RPMI8226 (cell line): ENCODE results near the gene CD40.
"Not testable (repeated sequence)": the region's sequence is repeated elsewhere in the genome, so short reads cannot be mapped to it uniquely, and the experiment has no call there.

Source experiments
- DNase-seq: peaks from one replicate; pipeline ENCODE4 v3.0.0-alpha.2; 2015

The CD40 gene

DNA sequence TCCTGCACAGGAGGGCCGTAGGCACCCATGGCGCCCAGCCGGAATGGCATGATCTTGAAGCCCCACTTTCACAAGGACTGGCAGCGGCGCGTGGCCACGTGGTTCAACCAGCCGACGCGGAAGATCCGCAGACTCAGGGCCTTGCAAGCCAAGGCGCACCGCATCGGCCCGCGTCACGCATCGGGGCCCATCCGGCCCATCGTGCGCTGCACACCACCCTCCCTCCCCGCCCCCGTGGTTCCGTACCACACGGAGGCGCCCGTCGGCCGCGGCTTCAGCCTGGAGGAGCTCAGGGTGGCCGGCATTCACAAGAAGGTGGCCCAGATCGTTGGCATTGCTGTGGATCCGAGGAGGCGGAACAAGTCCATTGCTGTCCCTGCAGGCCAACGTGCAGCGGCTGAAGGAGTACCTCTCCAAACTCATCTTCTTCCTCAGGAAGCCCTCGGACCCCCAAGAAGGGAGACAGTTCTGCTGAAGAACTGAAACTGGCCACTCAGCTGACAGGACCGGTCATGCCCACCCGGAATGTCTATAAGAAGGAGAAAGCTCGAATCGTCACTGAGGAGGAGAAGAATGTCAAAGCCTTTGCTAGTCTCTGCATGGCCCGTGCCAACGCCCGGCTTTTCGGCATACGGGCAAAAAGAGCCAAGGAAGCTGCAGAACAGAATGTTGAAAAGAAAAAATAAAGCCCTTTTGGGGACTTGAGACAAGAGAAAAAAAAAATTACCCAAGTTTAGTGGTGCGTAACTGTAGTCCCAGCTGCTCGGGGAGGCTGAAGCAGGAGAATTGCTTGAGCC, 18.4 kb upstream of the CD40 start:
- no peak for DNase-seq

DNA sequence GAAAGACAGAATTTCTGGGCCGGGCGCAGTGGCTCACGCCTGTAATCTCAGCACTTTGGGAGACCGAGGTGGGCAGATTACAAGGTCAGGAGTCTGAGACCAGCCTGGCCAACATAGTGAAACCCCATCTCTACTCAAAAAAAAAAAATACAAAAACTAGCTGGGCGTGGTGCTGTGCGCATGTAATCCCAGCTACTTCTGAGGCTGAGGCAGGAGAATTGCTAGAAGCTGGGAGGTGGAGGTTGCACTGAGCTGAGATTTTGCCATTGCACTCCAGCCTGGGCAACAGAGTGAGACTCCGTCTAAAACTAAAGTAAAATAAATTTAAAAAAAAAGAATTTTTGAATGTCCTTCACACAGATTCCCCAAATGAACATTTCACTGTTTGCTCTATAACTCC, 17.7 kb upstream of the CD40 start:
- DNase-seq: not testable (repeated sequence)

DNA sequence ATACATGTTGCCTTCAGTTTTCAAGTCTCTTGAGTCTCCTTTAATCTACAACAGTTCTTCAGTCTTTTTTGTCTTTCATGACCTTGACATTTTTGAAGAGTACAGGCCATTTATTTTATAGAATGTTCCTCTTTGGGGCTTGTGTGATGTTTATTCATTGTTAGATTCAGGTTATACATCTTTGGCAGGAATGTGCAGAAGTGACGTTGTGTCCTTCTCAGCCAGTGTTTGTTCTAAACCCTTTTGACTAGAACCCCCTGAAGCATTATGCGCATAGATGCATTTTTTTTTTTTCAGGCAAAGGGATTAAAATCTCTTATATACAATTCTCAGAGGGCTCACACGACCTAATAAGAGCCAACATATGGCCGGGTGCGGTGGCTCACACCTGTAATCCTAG, 17.1 kb upstream of the CD40 start:
- DNase-seq: no peak

DNA sequence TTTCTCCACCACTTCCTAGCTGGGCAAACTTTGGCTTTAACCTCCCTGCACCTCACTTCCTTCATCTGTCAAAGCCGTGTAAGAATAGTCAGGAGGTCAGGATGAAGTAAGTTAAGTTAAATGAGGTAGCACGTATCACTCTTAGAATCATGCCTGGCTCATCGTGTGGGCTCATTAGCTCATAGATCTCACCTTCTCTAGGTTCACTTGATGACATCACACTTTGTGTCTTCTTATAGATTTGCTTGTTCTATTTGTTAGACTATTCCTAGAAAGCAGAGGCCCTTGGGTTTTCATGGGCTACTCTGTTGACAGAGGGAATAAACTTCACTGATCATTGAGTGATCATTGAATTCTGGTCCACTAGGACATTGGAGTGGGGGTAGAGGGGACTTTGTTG, 16.2 kb upstream of the CD40 start:
- DNase-seq: no peak

DNA sequence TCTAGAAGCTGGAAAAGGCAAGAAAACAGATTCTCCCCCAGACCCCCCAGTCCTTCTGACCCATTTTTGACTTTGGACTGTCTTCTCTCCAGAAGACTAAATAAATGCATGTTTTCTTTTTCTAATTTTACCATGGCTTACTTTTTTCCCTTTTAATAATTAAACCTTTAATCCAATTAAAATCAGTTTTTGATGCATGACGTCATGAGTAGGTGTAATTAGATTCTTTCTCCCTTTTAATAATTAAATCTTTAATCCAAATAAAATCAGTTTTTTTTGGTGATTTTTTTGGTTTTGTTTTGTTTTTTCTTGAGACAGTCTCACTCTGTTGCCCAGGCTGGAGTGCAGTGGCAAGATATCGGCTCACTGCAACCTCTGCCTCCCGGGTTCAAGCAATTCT, 15.2 kb upstream of the CD40 start:
- no peak for DNase-seq

DNA sequence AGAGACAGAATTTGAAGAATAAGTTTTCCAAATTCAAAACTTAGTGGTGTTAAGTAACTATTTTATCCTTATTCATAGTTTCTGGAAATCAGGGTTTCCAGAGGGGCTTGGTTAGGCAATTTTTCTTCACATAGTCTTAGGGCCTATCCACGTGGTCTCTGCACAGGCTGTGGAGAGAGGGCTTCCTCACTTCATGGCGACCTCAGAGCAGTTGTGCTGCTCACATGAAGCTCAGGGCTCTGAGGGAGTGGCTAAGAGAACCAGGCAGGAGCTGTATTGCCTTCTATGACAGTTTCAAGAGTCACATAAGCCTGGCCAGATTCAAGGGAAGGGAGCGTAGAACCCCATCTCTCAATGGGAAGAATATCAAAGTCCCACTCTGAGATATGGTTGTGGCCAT, 13.9 kb upstream of the CD40 start:
- DNase-seq: no peak

DNA sequence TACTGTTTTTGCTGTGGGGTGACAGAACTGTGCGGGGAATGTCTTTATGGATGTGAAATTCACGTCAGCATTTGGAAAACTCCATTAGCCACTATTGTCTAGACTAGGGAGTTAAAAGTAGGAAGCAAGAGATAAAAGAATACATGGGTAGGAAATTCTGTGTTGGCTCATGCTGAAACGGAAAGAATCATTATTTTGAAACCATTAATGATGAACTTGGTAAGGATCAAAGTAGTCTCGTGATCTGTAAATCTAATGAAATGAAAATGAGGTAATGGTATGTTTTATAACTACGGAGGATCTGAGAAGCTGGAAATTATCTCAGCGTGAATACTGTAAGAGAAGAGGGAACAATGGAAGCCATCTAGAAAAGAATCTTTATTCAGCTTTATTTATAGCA, 11.1 kb upstream of the CD40 start:
- no peak for DNase-seq

DNA sequence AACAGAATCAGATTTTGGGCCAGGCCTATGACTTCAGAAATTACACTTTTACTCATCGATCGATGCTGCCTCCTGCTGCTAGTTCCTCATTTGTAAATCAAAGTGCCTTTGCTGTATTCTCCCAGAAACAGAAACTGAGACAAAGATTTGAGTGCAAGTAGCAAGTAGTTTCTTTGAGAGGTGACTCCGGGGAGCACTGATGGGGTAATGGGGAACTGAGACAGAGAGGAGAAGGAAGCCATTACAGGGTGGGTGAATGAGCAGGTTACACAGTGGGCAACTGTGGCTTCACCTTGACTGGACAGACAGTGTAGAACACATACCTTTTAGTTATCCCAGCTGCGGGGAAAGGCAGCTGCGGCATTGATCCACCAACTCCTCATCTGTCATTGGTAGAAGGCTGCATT, 9.7 kb upstream of the CD40 start:
- peak; percentile 47 for DNase-seq

DNA sequence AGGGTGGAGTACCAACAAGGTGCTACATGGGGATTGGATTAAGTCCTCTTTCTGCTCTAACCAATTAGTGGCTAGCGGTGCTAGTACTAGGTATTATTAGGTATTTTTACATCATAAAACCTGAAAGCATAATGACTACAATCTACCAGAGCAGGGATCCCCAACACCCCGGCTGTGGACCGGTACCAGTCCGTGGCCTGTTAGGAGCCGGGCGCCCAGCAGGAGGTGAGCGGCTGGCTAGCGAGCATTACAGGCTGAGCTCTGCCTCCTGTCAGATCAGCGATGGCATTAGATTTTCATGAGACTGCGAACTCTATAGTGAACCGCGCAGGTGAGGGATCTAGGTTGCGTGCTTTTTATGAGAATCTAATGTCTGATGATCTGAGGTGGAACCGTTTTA, 9.1 kb upstream of the CD40 start:
- DNase-seq: no peak

DNA sequence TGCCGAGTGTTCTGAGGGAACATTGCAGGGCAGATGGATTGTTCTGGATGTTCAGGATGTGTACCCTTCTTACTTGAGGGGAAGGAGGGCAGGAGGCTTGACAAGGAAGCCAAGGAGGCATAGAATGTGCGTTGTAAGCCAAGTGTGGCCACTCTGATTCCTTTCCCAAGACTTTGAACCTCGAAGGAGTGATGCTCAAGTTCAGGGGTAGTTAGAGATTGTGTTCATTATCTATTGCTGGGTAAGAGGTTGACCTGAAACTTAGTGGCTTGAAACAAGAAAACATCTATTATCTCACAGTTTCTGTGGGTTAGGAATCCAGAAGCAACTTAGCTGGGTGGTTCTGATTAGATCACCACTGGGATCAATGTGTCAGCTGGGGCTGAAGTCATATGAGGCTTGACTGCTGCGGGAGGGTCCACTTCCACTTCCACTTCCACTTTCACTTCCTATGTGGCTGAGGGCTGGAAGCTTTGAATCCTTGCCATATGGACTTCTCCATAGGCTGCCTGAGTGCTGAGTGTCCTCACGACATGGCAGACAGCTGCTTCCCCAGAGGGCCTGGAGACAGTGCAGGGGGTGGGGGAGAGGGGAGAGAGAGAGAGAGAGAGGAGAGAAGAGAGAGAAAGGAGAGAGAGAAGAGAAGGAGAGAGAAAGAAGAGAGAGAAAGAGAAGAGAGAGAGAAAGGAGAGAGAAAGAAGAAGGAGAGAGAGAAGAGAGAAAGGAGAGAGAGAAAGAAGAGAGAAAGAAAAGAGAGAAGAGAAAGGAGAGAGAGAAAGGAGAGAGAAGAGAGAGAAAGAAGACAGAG, 6.9 kb upstream of the CD40 start:
- DNase-seq: no peak

DNA sequence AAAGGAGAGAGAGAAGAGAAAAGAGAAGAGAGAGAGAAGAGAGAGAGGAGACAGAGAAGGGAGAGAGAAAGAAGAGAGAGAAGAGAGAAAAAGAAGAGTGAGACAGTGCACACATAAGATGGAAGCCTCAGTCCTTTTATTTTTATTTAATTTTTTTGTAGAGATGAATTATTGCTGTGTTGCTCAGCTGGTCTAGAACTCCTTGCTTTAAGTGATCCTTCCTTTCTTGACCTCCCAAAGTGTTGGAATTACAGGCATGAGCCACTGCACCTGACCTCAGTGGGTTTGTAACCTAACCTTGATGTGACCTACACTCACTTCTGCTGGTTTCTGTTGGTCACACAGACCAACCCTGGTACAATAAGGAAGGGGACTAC, 6.3 kb upstream of the CD40 start:
- no peak for DNase-seq

DNA sequence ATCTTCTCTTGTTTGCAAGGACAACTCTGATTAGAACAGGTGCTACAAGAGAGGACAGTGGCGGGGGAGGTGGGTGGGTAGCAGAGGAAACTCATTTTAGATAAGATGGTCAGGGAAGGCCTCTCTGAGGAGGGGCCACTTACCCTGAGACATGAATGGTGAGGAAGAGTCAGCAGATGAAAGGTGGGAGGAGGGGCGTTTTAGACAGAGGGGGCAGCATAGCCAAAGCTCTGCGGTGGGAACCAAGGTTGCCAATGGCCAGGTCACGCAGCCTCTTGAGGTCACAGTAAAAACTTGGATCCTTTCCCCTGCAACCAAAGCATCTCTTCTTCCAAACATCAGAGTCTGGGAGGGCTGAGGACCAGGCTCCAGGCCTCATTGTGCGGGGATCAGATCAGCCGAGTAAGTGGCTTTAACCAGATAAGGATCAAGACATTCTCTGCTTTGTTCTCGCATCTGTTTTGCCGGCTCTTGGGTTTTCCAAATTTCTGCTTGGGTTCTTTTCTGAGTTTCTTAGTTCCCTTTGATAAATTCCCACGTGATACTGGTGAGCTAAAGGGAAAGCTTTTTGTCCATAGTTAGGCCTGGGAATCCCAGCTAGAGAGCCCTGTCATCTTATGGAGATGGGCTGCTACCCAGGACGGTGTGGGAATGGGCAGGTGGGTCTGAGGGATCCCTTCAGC, 5.5 kb upstream of the CD40 start:
- DNase-seq: no peak

DNA sequence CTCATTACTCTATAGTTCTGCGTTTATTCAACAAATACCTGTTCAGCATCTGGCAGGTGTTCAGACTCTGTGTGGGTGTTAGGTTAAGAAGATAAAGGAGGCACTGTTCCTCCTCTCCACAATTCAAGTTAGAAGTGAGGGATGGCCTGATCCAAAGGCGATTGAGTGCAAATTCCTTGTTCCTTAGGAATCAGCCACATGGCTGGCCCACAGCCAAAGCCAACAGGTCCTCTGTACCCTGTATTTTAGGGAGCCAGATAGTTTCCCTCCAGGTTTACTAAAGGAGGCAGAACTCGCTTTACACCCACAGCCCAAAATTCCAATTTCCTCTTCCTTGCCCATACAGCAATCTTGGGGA, 5.0 kb upstream of the CD40 start:
- DNase-seq: no peak

DNA sequence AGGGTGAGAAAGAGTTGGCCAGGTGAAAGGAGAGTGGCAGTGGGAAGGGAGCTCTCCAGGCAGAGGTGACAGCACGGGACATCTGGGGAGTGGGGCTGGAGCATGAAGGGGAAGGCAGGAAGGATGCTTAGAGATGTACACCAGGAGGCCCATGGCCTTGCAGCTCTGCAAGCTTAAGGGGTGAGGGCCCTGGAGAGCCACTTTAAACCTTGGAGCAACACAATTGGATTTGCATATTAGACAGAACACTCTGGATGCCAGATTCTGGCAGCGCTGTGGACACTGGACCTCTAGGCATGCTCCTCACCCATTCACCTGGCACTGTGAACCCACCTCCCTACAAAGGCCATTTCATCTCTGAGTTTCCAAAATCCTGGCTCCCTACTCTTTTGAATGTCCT, 3.7 kb upstream of the CD40 start:
- no peak for DNase-seq

DNA sequence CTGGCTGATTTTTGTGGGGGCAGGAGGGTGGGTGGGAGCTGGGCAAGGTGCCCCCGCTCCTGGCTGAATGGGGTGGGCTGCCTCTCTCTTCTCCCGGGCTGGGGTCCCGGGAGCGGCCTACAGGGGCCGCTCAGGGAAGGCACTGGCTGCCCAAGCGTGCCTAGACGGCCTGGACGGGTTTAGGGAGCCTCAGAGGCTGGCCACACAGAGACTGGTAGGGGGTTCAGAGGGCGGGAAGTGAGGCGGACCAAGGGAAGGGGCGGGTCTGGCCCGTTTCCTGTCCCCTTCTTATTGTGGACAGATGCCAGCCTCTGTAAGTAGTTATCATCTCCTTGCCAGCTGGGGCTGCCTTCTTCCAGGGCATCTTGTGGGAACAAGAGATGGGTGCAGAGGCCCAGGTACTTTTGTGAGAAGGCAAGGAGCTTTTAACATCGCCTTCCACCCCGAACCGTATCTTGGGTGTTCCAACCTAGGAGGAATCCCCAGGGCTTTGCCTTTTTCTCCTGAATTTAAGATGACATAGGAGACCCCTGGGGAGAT, 437 bp downstream of the CD40 start:
- DNase-seq: peak; percentile 28

DNA sequence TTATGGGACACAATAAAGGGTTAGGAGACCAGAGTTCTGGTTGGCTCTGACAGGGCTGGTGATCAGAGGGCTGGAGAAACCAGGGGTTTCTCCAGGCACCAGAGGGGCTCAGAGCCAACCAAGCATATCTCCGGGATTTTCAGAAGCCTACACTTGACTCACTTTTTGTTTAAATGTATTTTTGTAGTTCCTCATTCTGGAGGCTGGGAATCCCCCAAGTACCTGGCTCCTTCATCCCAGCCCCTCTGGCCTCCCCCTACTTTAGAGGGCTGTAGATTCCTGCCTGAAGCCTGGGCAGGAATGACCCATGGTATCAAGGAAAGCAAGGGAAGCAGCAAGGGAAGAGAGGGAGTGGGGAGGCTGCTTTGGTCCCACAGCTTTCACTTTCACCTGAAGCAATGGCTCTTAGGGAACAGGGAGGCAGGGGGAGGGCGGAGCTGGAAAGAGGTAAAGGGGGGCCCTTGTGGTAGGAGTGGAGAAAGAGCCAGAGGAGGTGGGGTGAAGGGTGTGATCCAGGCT, 973 bp downstream of the CD40 start:
- no peak for DNase-seq

DNA sequence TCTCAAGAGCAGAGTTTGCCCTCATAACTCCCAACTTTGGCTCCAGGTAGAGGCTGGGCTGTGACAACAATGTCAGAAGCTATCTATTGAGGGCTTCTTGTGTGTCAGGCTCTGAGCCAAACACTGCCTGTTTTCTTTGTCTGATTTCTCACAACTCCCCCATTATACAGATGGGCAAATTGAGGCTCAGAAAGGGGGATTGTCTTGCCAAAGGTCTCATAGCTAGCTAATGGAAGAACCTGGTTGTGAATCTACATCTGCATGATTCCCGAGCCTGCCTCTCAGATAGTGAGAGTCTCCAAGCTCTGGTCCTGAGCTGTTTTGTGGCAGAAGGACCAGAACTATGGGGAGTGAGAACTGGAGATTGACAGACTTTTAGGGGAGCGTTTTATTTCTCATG, 1.4 kb downstream of the CD40 start:
- DNase-seq: no peak

DNA sequence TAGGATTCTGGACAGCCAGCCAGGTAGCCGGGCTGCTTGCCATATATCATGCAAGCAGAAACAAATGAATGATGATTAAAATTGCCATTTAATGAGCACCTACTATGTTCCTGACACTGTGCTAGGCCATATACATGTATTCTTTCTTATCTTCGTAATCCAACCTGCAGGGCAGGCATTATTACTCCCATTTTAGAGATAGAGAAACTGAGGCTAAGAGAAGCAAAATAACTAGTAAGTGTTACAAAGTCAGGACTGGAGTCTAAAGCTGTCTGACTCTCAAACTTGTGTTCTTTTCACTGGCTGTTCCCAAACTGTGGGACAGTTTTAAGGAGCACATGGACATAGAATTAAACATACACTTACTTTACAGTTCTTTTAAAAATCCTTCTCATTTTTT, 2.0 kb downstream of the CD40 start:
- DNase-seq: no peak

DNA sequence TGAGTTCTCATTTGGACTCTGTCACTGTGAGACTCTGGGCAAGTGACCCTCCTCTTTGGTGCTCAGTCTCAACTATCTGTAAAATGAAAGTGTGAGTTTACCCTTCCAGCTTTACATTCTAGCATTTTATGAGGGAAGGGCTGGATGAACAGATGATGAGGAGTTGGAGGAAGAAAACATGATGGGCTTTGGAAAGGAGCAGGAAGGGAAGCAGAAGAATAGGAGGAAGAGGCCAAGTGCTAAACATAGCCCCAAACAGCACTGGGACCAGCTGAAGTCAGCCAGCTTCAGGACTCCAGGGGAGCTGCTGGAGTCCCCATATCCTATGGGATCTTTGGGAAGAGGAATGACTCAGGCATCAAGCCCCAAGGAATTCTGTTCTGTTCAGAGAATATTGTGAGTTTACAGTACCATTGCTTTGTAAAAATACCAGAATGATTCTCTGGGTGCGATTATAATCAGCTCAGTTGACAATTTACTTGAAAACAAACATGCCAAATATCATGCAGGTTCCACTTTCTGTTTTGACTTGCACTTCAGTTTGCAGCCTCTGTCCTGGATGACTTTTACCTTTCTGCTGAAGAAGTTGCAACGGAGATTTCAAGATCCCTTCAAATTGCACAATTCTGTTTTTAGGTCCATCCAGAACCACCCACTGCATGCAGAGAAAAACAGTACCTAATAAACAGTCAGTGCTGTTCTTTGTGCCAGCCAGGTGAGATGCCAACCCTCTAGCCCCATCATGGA, 3.2 kb downstream of the CD40 start:
- DNase-seq: no peak

DNA sequence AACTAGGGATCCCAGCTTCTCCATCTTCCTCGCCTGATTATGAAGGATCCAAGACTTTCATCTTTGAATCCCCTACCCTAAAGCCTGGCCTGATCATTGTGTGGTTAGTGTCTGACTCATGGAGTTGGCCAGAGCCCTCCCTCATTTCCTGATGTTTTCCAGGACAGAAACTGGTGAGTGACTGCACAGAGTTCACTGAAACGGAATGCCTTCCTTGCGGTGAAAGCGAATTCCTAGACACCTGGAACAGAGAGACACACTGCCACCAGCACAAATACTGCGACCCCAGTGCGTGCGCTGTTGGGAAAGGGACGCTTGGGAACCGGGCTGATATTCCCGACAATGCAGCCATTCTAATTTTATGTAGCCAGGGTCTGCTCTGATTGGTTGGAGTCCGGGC, 4.0 kb downstream of the CD40 start:
- DNase-seq: no peak

DNA sequence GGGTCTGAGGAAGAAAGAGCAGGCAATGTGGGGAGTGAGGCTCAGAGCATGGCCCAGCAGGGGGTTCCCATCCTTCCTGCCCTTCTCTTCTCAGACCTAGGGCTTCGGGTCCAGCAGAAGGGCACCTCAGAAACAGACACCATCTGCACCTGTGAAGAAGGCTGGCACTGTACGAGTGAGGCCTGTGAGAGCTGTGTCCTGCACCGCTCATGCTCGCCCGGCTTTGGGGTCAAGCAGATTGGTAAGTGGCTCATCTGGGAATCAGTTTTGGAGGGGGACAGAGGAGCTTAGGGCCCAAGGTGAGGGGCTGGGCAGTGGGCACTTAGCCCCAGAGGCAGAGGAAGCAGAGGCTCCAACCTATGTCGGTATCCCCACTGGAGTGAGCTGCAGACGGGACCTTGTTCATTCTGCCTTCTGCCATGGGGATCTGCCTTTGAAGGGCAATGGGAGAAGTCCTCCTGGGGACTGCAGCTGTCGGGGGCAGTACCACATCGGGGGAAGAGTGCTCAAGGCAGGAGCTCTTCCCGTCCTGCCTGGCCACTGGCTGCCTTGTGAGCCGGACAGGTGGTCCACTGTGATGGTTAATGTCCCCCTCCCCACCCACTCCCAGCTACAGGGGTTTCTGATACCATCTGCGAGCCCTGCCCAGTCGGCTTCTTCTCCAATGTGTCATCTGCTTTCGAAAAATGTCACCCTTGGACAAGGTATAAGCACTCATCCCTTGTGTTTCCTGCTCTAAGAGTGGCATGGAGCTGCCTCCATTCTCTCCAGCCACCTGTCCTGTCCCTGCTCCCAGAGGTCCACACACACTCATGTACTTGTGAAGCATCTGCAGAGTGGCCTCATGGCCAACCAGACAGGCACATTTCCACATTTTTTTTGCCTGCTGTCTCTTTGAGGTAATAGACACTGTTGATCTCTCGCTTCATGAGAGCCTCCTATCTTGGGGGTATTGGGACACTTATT, 4.7 kb downstream of the CD40 start:
- DNase-seq: no peak
